Measurements from ENCODE around the gene SIAH1. TPM values are rescaled to one million over a fixed set of nuclear protein-coding genes. Genes with fewer than 3 reads are reported as not detected.
"Not testable (repeated sequence)": the region's sequence is repeated elsewhere in the genome, so short reads cannot be mapped to it uniquely, and the experiment has no call there.

Gene SIAH1
- total and polyA plus RNA-seq, 2 experiments from 2014 or later, result 26.9 to 46.4 TPM

- DNase-seq (ENCODE audit: low read depth in 1 of 2, low spot score in 1 of 2), result no peak
- TF ChIP-seq CTCF (IDR thresholded peaks at IDR 0.05; ENCODE audit: low read depth, low read length), result no peak
- no peaks in the 10 kb centered on the region for H3K36me3 ChIP-seq
- no peaks in the 10 kb centered on the region for H3K27me3 ChIP-seq
- H3K9me3 ChIP-seq (ENCODE audit: low read depth), result no peaks in the 10 kb centered on the region
- H3K4me3 ChIP-seq, result no peak overlapping the region
- peaks cover 7% of the 10 kb centered on the region for H3K4me1 ChIP-seq (ENCODE audit: low read depth)
- H3K27ac ChIP-seq, result no peak overlapping the region
Observed at GRCh38 chr16:48359983-48360382, 25.2 kb downstream of the SIAH1 start.

- H3K27ac ChIP-seq, result peak overlapping the region; percentile 46
- no peaks in the 10 kb centered on the region for H3K9me3 ChIP-seq (ENCODE audit: low read depth)
- H3K36me3 ChIP-seq, result no peaks in the 10 kb centered on the region
- H3K4me1 ChIP-seq (ENCODE audit: low read depth), result no peaks in the 10 kb centered on the region
- H3K27me3 ChIP-seq, result no peaks in the 10 kb centered on the region
- no peak for TF ChIP-seq CTCF (IDR thresholded peaks at IDR 0.05; ENCODE audit: low read depth, low read length)
- DNase-seq (ENCODE audit: low read depth in 1 of 2, low spot score in 1 of 2), result no peak
- no peak overlapping the region for H3K4me3 ChIP-seq
Observed at GRCh38 chr16:48358419-48358818, 26.8 kb downstream of the SIAH1 start.

GRCh38 chr16:48356633-48357376 is 28.4 kb downstream of the SIAH1 start:
- DNase-seq (ENCODE audit: low read depth in 1 of 2, low spot score in 1 of 2), result no peak
- Histone ChIP-seq H3K27me3 (no peaks in the 10 kb centered on the region), H3K27ac (peak overlapping the region; percentile 46), H3K4me3 (no peak overlapping the region), H3K36me3 (peaks cover 3% of the 10 kb centered on the region), H3K9me3 (ENCODE audit: low read depth) (no peaks in the 10 kb centered on the region), H3K4me1 (ENCODE audit: low read depth) (no peaks in the 10 kb centered on the region)
- no peak for TF ChIP-seq CTCF (IDR thresholded peaks at IDR 0.05; ENCODE audit: low read depth, low read length)

GRCh38 chr16:48354877-48355855 is 30.0 kb downstream of the SIAH1 start:
- no peak overlapping the region for H3K4me3 ChIP-seq
- no peak for TF ChIP-seq CTCF (IDR thresholded peaks at IDR 0.05; ENCODE audit: low read depth, low read length)
- H3K27me3 ChIP-seq, result no peaks in the 10 kb centered on the region
- no peak overlapping the region for H3K27ac ChIP-seq
- no peaks in the 10 kb centered on the region for H3K9me3 ChIP-seq (ENCODE audit: low read depth)
- DNase-seq (ENCODE audit: low read depth in 1 of 2, low spot score in 1 of 2), result no peak
- H3K4me1 ChIP-seq (ENCODE audit: low read depth), result no peaks in the 10 kb centered on the region
- H3K36me3 ChIP-seq, result peaks cover 19% of the 10 kb centered on the region

GRCh38 chr16:48354385-48354784 is 30.8 kb downstream of the SIAH1 start:
- not testable (repeated sequence) for H3K9me3 ChIP-seq (ENCODE audit: low read depth); H3K4me3 ChIP-seq; DNase-seq (ENCODE audit: low read depth in 1 of 2, low spot score in 1 of 2); H3K4me1 ChIP-seq (ENCODE audit: low read depth); H3K27me3 ChIP-seq; H3K27ac ChIP-seq
- H3K36me3 ChIP-seq, result peaks cover 27% of the 10 kb centered on the region

Data from cardiac muscle cell (in vitro differentiated cells and primary cell).